Astrocyte (in vitro differentiated cells and primary cell): ENCODE results near the gene DPP4. TPM values are rescaled to one million over a fixed set of nuclear protein-coding genes. Genes with fewer than 3 reads are reported as not detected.
A peak's percentile ranks its signal among the peaks of the same experiment; 100 is the strongest.

Experiments
- DNase-seq: peaks from one replicate; pipeline ENCODE4 v3.0.0-alpha.2; 2010; ENCODE audit warnings: low read depth
- FAIRE-seq: peaks from 2 replicates; lab custom pipeline; 2011; peaks lifted over from hg19 to GRCh38; lab: Jason Lieb, UNC
- H2AFZ ChIP-seq: 2 replicates; pipeline ENCODE4 v1.6.0; 2012; ENCODE audit warnings: low read depth, low read length, inconsistent platforms
- H3K27ac ChIP-seq: 2 replicates; pipeline ENCODE4 v1.5.1; 2011; ENCODE audit warnings: low read depth, low read length, inconsistent platforms
- H3K27me3 ChIP-seq: 2 replicates; pipeline ENCODE4 v1.6.0; 2011; ENCODE audit warnings: low read length, inconsistent platforms; ENCODE audit not compliant: insufficient read depth
- H3K36me3 ChIP-seq: 2 replicates; pipeline ENCODE4 v1.5.1; 2011; ENCODE audit warnings: low read length, inconsistent platforms; ENCODE audit not compliant: insufficient read depth
- H3K4me1 ChIP-seq: 2 replicates; pipeline ENCODE4 v1.5.1; 2011; ENCODE audit warnings: low read length, inconsistent platforms; ENCODE audit not compliant: insufficient read depth
- H3K4me2 ChIP-seq: 2 replicates; pipeline ENCODE4 v1.6.0; 2012; ENCODE audit warnings: low read length, inconsistent platforms
- H3K4me3 ChIP-seq: 2 replicates; pipeline ENCODE4 v1.5.1; 2011; ENCODE audit warnings: low read depth, mild to moderate bottlenecking, low read length, inconsistent platforms; ENCODE audit not compliant: insufficient read depth
- H3K79me2 ChIP-seq: 2 replicates; pipeline ENCODE4 v1.6.0; 2012; ENCODE audit warnings: mild to moderate bottlenecking, low read length, inconsistent platforms; ENCODE audit not compliant: insufficient read depth
- H3K9ac ChIP-seq: 2 replicates; pipeline ENCODE4 v1.6.0; 2012; ENCODE audit warnings: mild to moderate bottlenecking, low read length, inconsistent platforms
- H3K9me3 ChIP-seq: 2 replicates; pipeline ENCODE4 v1.5.1; 2012; ENCODE audit warnings: low read depth, mild to moderate bottlenecking, low read length, inconsistent platforms; ENCODE audit not compliant: insufficient read depth
- H4K20me1 ChIP-seq: 2 replicates; pipeline ENCODE4 v1.6.0; 2012; ENCODE audit warnings: low read length, inconsistent platforms; ENCODE audit not compliant: insufficient read depth
- H3K27ac Mint-ChIP-seq: one replicate; pipeline ENCODE4 v1.8.0; 2021; ENCODE audit warnings: mild to moderate bottlenecking, mixed read lengths; ENCODE audit not compliant: unreplicated experiment
- H3K27me3 Mint-ChIP-seq: one replicate; pipeline ENCODE4 v1.8.0; 2021; ENCODE audit warnings: low read depth, mixed read lengths; ENCODE audit not compliant: unreplicated experiment
- H3K36me3 Mint-ChIP-seq: one replicate; pipeline ENCODE4 v1.8.0; 2021; ENCODE audit warnings: low read depth, mixed read lengths; ENCODE audit not compliant: unreplicated experiment
- H3K4me1 Mint-ChIP-seq: one replicate; pipeline ENCODE4 v1.8.0; 2021; ENCODE audit warnings: low read depth, mixed read lengths; ENCODE audit not compliant: unreplicated experiment
- H3K4me3 Mint-ChIP-seq: one replicate; pipeline ENCODE4 v1.8.0; 2021; ENCODE audit warnings: mild to moderate bottlenecking, moderate library complexity, mixed read lengths; ENCODE audit not compliant: unreplicated experiment
- H3K9me3 Mint-ChIP-seq: one replicate; pipeline ENCODE4 v1.8.0; 2021; ENCODE audit warnings: mild to moderate bottlenecking, mixed read lengths; ENCODE audit not compliant: unreplicated experiment
- EZH2 ChIP-seq: IDR thresholded peaks from 2 replicates; pipeline ENCODE4 v1.6.1; 2012; ENCODE audit warnings: mild to moderate bottlenecking, low read length, inconsistent platforms; ENCODE audit not compliant: insufficient read depth
- total RNA-seq: library from RNA; stranded (reverse); gene quantifications from 2 replicates; pipeline ENCODE4 v1.2.1, GENCODE V29; 2021
- TF ChIP-seq, protein P1 (sequence below): IDR thresholded peaks from 2 replicates; pipeline ENCODE4 v1.5.1; 2011; ENCODE audit warnings: low read depth, mild to moderate bottlenecking, inconsistent platforms, low read length, moderate library complexity; ENCODE audit not compliant: insufficient read depth

DPP4 gene
- total RNA-seq, 1 donor from 2014 or later = 5.3 TPM

DNA sequence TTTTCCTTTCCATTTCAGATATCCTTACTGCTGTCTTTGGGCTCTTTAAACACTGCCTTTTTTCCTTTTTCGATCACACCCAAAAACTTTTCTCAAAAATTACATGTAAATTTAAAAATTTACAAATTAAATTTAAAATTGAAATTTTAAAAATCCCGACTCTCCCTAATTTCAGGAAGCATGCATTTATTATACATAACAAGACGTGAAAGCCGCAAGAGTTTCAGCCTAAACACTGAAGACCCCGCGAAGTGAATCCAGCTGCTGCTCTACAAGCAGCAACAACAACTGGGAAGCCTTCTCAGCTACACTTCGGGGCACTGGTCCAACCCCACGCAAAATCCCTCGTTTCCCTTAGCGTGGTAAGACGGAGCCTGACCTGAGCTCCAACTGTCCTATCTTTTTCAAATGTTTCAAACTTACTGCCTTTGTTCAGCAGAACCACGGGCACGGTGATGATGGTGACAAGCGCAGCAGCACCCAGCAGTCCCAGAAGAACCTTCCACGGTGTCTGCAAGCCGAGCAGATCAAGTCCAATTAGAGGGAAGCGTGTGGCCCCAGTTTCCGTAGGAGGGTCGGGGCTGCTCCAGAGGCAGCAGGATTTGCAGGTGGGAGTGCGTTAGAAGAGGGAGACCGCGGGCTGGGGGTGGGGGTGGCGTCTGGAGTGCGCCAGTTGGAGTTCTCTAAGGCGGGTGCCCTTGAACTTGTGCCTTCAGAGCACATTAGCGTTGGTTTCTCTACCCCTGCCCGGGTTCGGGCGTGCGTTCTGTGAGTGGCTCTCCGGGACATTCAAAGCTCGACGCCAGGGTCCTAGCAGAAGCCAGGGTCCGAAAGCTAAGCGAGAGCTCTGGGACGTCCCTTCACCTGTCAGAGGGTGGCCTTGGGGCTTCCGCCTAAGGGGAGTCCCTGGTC lies 783 bp downstream of the DPP4 start:
- Histone ChIP-seq H4K20me1 (no peaks in the 10 kb centered on the region), H2AFZ (peak overlapping the region; percentile 86), H3K79me2 (no peaks in the 10 kb centered on the region), H3K27me3 (no peaks in the 10 kb centered on the region), H3K9me3 (no peaks in the 10 kb centered on the region), H3K4me1 (peaks cover 22% of the 10 kb centered on the region), H3K4me3 (peak overlapping the region; percentile 56), H3K9ac (peak overlapping the region; percentile 65), H3K4me2 (peak overlapping the region; percentile 90), H3K36me3 (no peaks in the 10 kb centered on the region), H3K27ac (no peak overlapping the region)
- Mint-ChIP-seq H3K27ac (peak overlapping the region; percentile 18), H3K27me3 (peaks cover 2% of the 10 kb centered on the region), H3K9me3 (peaks cover 5% of the 10 kb centered on the region), H3K4me3 (peak overlapping the region; percentile 79), H3K36me3 (no peaks in the 10 kb centered on the region), H3K4me1 (peaks cover 50% of the 10 kb centered on the region)
- DNase-seq (no peak), FAIRE-seq (no peak)
- TF ChIP-seq, protein P1, sequence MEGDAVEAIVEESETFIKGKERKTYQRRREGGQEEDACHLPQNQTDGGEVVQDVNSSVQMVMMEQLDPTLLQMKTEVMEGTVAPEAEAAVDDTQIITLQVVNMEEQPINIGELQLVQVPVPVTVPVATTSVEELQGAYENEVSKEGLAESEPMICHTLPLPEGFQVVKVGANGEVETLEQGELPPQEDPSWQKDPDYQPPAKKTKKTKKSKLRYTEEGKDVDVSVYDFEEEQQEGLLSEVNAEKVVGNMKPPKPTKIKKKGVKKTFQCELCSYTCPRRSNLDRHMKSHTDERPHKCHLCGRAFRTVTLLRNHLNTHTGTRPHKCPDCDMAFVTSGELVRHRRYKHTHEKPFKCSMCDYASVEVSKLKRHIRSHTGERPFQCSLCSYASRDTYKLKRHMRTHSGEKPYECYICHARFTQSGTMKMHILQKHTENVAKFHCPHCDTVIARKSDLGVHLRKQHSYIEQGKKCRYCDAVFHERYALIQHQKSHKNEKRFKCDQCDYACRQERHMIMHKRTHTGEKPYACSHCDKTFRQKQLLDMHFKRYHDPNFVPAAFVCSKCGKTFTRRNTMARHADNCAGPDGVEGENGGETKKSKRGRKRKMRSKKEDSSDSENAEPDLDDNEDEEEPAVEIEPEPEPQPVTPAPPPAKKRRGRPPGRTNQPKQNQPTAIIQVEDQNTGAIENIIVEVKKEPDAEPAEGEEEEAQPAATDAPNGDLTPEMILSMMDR = no peak
- TF ChIP-seq EZH2 = no peak

GRCh38 chr2:162072181-162072702 lies 1.8 kb downstream of the DPP4 start:
- Histone ChIP-seq H3K79me2 (no peaks in the 10 kb centered on the region), H3K4me3 (no peak overlapping the region), H3K27ac (no peak overlapping the region), H3K27me3 (no peaks in the 10 kb centered on the region), H3K36me3 (no peaks in the 10 kb centered on the region), H3K4me1 (peaks cover 22% of the 10 kb centered on the region), H3K4me2 (peak overlapping the region; percentile 45), H2AFZ (no peak overlapping the region), H3K9me3 (no peaks in the 10 kb centered on the region), H3K9ac (no peak overlapping the region), H4K20me1 (no peaks in the 10 kb centered on the region)
- peak overlapping the region; percentile 55 for H3K4me3 Mint-ChIP-seq
- no peak overlapping the region for H3K27ac Mint-ChIP-seq
- no peaks in the 10 kb centered on the region for H3K36me3 Mint-ChIP-seq
- peak; percentile 78 for DNase-seq
- H3K4me1 Mint-ChIP-seq = peaks cover 50% of the 10 kb centered on the region
- peaks cover 2% of the 10 kb centered on the region for H3K27me3 Mint-ChIP-seq
- FAIRE-seq = peak; percentile 58
- H3K9me3 Mint-ChIP-seq = no peaks in the 10 kb centered on the region
- TF ChIP-seq, protein P1 = no peak
- TF ChIP-seq EZH2 = no peak

GRCh38 chr2:162071001-162071400 lies 3.0 kb downstream of the DPP4 start:
- no peak overlapping the region for H3K4me3 ChIP-seq
- no peaks in the 10 kb centered on the region for H3K36me3 ChIP-seq
- no peaks in the 10 kb centered on the region for H3K9me3 Mint-ChIP-seq
- TF ChIP-seq, protein P1 = no peak
- no peak for TF ChIP-seq EZH2
- H3K36me3 Mint-ChIP-seq = no peaks in the 10 kb centered on the region
- no peaks in the 10 kb centered on the region for H3K79me2 ChIP-seq
- H3K9ac ChIP-seq = no peak overlapping the region
- no peaks in the 10 kb centered on the region for H3K9me3 ChIP-seq
- H3K27me3 Mint-ChIP-seq = peaks cover 2% of the 10 kb centered on the region
- H3K4me3 Mint-ChIP-seq = no peak overlapping the region
- FAIRE-seq (no peak), DNase-seq (no peak)
- H2AFZ ChIP-seq = peak overlapping the region; percentile 57
- peak overlapping the region; percentile 2 for H3K27ac Mint-ChIP-seq
- H3K27me3 ChIP-seq = no peaks in the 10 kb centered on the region
- H3K4me1 Mint-ChIP-seq = peaks cover 48% of the 10 kb centered on the region
- H3K4me1 ChIP-seq = peaks cover 22% of the 10 kb centered on the region
- H3K27ac ChIP-seq = no peak overlapping the region
- no peaks in the 10 kb centered on the region for H4K20me1 ChIP-seq
- H3K4me2 ChIP-seq = no peak overlapping the region
